Chondrocyte (in vitro differentiated cells): ENCODE data around the gene APRT. TPM values are rescaled to one million over a fixed set of nuclear protein-coding genes. Genes with fewer than 3 reads are reported as not detected.

Experiments
- DNase-seq: peaks from one replicate; pipeline ENCODE4 v3.0.0; 2021; ENCODE audit warnings: mixed read lengths, low spot score
- H3K27ac Mint-ChIP-seq: one replicate; pipeline ENCODE4 v1.8.0; 2021; ENCODE audit warnings: mild to moderate bottlenecking, moderate library complexity, mixed read lengths; ENCODE audit not compliant: unreplicated experiment
- H3K27me3 Mint-ChIP-seq: 2 replicates; pipeline ENCODE4 v1.8.0; 2021; ENCODE audit warnings: low read depth, mixed read lengths
- H3K36me3 Mint-ChIP-seq: 2 replicates; pipeline ENCODE4 v1.8.0; 2021; ENCODE audit warnings: low read depth, mixed read lengths
- H3K4me1 Mint-ChIP-seq: 2 replicates; pipeline ENCODE4 v1.8.0; 2021; ENCODE audit warnings: low read depth, mild to moderate bottlenecking, mixed read lengths
- H3K4me3 Mint-ChIP-seq: one replicate; pipeline ENCODE4 v1.8.0; 2021; ENCODE audit warnings: mild to moderate bottlenecking, moderate library complexity, mixed read lengths; ENCODE audit not compliant: unreplicated experiment
- H3K9me3 Mint-ChIP-seq: 2 replicates; pipeline ENCODE4 v1.8.0; 2021; ENCODE audit warnings: low read depth, mixed read lengths
- total RNA-seq: library from RNA; stranded (reverse); gene quantifications from 3 replicates; pipeline ENCODE4 v1.2.1, GENCODE V29; 2021
- TF ChIP-seq, protein P1 (sequence below): fragments of 200-600 bp; sonication (generic); IDR thresholded peaks from 2 replicates; pipeline ENCODE4 v1.5.0; 2021; ENCODE audit warnings: antibody characterized with exemption, mild to moderate bottlenecking, moderate library complexity

APRT gene
- total RNA-seq, 1 donor from 2014 or later, result 68.8 TPM

DNA sequence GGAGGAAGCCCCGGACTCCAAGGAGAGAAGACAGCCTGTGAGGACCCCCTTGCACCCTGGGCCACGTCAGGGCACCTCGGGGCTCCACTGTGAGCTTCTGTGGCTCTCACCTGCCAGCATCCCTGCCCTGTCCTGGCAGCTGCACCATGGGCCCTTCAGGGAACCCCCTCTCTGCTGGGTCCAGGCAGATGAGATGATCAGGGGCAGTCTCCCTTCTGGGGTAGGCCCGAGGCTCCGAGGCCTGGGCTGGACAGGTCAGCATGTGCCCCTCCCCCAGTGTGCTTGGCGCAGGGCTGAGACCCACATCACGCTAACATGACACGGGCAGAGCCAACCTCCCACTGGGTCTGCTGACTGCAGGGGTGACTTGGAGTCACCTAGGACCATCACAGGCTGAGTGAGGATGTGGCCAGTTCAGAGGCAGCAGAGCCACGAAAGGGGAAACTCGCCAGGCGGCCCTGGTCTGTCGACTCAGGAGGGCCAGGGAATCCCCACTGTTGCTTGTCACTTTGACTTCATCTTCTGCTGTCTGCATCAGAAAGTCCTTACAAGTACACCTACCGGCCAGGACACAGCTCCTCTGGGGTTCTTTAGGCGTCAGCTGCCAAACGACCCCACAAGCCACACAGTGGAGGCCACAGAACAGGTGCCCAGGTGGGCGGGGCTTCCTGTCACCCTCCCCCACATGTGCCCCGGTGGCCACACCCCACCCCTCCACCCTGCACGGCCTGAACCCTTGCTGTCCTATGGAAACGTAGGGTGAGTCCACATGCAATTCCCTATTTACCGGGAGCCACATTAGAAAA is 42.8 kb upstream of the APRT start:
- H3K27me3 Mint-ChIP-seq, result no peaks in the 10 kb centered on the region
- H3K27ac Mint-ChIP-seq, result no peak overlapping the region
- no peaks in the 10 kb centered on the region for H3K9me3 Mint-ChIP-seq
- TF ChIP-seq, protein P1, sequence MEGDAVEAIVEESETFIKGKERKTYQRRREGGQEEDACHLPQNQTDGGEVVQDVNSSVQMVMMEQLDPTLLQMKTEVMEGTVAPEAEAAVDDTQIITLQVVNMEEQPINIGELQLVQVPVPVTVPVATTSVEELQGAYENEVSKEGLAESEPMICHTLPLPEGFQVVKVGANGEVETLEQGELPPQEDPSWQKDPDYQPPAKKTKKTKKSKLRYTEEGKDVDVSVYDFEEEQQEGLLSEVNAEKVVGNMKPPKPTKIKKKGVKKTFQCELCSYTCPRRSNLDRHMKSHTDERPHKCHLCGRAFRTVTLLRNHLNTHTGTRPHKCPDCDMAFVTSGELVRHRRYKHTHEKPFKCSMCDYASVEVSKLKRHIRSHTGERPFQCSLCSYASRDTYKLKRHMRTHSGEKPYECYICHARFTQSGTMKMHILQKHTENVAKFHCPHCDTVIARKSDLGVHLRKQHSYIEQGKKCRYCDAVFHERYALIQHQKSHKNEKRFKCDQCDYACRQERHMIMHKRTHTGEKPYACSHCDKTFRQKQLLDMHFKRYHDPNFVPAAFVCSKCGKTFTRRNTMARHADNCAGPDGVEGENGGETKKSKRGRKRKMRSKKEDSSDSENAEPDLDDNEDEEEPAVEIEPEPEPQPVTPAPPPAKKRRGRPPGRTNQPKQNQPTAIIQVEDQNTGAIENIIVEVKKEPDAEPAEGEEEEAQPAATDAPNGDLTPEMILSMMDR, result no peak
- no peak for DNase-seq
- peak overlapping the region; percentile 48 for H3K4me3 Mint-ChIP-seq
- H3K4me1 Mint-ChIP-seq, result peaks cover 22% of the 10 kb centered on the region
- H3K36me3 Mint-ChIP-seq, result peaks cover 2% of the 10 kb centered on the region

DNA sequence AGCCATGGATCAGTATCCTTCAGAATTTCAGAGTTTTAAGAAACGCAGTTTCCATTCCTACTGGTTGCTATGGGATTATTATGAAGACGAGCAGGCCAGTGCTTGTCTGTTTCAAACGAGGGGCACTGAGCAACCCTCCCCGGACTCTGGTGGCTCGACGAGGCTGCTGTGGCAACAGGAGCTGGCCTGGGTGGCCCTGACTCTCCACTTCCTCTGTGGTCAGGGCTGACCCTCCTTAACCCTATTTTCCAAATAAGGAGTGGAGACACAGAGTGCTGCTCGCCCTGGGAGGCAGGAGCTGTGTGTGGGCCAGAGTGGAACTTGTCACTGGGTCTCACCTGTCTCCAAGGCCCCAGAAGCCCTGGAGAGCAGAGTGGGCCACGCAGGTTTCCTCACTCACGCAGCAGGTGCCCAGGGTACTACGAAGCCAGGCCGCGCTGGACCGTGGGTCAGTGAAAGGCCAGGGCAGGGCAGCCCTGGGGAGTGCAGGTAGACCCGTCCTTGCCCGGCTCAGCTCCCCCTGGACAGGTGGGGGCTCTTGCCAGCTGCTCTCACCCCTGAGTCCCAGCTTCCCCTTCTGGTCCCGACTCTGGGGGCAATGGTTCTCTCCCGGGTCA is 41.7 kb upstream of the APRT start:
- Mint-ChIP-seq H3K9me3 (no peaks in the 10 kb centered on the region), H3K27ac (no peak overlapping the region), H3K36me3 (peaks cover 2% of the 10 kb centered on the region), H3K4me3 (no peak overlapping the region), H3K4me1 (peaks cover 20% of the 10 kb centered on the region), H3K27me3 (no peaks in the 10 kb centered on the region)
- DNase-seq, result no peak
- TF ChIP-seq, protein P1, result no peak

DNA sequence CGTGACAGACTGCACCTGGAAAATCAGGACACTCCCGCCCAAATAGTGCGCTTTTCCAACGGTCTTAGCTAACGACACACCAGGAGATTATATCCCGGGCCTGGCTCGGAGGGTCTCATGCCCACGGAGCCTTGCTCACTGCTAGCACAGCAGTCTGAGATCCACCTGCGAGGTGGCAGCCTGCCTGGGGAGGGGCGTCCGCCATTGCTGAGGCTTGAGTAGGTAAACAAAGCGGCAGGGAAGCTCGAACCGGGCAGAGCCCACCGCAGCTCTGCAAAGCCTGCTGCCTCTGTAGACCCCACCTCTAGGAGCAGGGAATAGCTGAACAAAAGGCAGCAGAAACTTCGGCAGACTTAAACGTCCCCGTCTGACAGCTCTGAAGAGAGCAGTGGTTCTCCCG is 39.9 kb upstream of the APRT start:
- TF ChIP-seq, protein P1, result no peak
- Mint-ChIP-seq H3K36me3 (peaks cover 1% of the 10 kb centered on the region), H3K4me3 (no peak overlapping the region), H3K27ac (no peak overlapping the region), H3K27me3 (no peaks in the 10 kb centered on the region), H3K9me3 (no peaks in the 10 kb centered on the region), H3K4me1 (peaks cover 10% of the 10 kb centered on the region)
- DNase-seq, result no peak

DNA sequence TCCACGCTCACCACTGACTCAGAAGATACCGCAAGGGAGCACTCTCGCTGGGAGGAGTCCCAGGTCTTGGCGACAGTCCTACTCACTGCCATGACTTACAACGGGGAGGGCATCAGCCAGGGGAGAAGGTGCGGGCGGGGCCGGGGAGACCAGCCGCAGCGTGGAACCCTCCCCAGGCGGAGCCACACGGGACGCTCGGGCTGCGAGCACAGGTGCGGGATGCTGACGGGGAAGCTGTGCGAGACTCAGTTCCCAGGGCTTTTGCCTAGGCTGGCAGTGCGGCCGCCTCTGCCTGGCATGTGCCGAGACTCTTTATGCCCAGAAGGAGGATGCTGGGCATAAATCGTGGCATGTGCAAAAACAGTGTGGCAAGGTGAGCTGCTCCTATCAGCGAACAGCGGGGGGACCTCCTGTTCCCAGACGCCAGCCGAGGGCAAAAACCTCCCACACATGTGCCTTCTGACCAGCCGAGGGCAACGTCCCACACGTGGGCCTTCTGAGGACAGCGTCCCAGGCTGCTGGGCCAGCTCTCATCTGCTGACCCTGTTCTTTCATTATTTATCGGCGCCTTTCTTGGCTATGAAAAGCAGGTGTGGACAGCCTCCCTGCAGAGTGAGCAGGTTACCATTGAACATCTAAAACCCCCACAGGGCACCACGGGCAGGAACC is 38.9 kb upstream of the APRT start:
- no peaks in the 10 kb centered on the region for H3K27me3 Mint-ChIP-seq
- no peak for DNase-seq
- no peaks in the 10 kb centered on the region for H3K9me3 Mint-ChIP-seq
- H3K4me1 Mint-ChIP-seq, result peaks cover 5% of the 10 kb centered on the region
- TF ChIP-seq, protein P1, result no peak
- H3K4me3 Mint-ChIP-seq, result no peak overlapping the region
- no peak overlapping the region for H3K27ac Mint-ChIP-seq
- peaks cover 1% of the 10 kb centered on the region for H3K36me3 Mint-ChIP-seq

DNA sequence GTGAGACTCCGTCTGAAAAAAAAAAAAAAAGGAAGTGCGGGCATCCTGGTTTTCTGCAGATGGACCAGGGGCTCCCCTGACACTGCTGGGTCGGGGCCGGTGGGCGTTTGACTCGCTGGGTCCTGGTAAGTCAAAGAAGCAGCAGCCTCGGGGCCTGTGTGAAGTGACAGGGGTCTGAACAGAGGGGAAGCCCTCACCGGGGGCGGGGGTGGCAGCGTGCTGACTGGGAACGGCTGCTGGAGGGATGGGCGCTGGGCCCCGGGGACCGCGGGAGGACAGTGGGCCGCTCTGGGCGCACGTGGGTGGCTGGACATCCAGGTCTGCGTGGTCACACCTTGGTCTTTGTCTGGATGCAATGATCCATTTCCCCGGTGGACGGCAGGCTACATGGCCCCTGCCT is 36.8 kb upstream of the APRT start:
- H3K4me1 Mint-ChIP-seq, result no peaks in the 10 kb centered on the region
- H3K9me3 Mint-ChIP-seq, result no peaks in the 10 kb centered on the region
- H3K27ac Mint-ChIP-seq, result no peak overlapping the region
- TF ChIP-seq, protein P1, result no peak
- peaks cover 1% of the 10 kb centered on the region for H3K36me3 Mint-ChIP-seq
- no peak for DNase-seq
- H3K27me3 Mint-ChIP-seq, result no peaks in the 10 kb centered on the region
- H3K4me3 Mint-ChIP-seq, result no peak overlapping the region
